GM21723 (cell line): ENCODE measurements around the gene PROM2.

ENCODE experiments used
- ATAC-seq: cut with Tn5 transposase; IDR thresholded peaks from one replicate; pipeline ENCODE4 v1.9.1; 2021; ENCODE audit warnings: mild to moderate bottlenecking, moderate library complexity; ENCODE audit not compliant: unreplicated experiment

The PROM2 gene

DNA sequence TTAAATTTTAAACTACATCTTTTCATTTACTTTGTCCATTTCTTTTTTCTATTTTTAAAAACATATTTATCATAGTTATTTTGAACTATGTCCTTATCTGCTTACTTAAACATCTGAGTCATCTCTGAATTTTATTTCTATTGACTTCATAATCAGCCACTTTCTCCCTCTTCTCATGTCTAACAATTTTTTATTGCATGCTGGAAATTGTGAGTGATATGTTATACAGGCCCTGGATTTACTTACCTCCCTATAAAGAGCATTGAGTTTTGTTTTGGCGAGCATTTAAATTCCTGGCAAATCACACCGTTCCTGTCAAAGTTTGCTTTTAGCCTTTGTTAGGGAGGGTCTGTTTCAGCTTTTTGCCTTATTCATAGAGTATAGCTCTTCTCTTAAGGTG is 62.2 kb downstream of the PROM2 start:
- no peak for ATAC-seq

DNA sequence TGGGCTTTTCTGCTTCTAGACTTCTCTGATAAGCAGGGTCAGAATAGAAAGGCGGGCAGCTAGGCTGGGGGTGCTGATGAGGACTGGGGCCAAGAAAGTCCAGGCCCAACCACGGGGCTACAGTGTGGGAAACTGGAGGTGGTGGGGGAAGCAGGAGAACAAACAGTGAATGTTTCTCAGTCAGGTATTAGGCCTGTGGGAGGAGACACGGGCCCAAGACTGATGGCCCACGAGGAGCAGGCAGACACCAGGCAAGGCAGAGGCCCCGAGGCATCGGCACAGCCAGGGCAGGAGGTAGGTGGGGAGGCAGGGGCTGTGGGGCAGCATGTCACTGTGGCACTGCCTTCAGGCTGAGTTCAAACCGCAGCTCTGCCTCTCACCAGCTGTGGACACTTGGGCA is 63.6 kb downstream of the PROM2 start:
- ATAC-seq = no peak
